GM18517 (cell line): ENCODE measurements around the gene LSM12.

Experiments
- ATAC-seq: cut with Tn5 transposase; IDR thresholded peaks from one replicate; pipeline ENCODE4 v1.9.1; 2021; ENCODE audit warnings: mild to moderate bottlenecking, moderate library complexity; ENCODE audit not compliant: unreplicated experiment

Gene LSM12

GRCh38 chr17:44095647-44096496, 29.4 kb upstream of the LSM12 start:
- ATAC-seq: no peak

GRCh38 chr17:44095388-44095646, 28.8 kb upstream of the LSM12 start:
- no peak for ATAC-seq

DNA sequence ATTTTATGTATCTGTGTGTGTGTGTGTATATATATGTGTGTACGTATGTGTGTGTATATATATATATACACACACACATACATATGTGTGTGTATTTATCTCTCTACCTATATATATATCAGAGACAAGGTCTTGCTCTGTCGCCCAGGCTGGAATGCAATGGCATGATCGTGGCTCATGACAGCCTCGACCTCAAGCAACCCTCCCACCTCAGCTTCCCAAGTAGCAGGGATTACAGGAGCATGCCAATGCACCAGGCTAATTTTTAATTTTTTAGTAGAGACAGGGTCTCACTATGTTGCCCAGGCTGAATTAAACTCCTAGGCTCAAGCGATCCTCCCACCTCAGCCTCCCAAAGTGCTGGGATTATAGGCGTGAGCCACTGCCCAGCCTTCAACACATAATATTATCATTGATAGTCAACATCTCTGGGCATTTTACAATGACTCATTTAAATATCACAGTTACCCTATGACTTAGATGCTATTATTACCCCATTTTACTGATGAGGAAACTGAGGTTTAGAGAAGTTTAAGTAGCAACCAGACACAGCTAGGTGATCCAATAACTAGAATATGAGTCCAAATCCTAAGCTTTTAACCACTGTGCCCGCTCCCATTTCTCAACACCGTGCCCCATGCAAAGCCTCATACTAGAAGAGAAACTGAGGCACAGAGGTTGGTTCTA, 28.4 kb upstream of the LSM12 start:
- no peak for ATAC-seq

DNA sequence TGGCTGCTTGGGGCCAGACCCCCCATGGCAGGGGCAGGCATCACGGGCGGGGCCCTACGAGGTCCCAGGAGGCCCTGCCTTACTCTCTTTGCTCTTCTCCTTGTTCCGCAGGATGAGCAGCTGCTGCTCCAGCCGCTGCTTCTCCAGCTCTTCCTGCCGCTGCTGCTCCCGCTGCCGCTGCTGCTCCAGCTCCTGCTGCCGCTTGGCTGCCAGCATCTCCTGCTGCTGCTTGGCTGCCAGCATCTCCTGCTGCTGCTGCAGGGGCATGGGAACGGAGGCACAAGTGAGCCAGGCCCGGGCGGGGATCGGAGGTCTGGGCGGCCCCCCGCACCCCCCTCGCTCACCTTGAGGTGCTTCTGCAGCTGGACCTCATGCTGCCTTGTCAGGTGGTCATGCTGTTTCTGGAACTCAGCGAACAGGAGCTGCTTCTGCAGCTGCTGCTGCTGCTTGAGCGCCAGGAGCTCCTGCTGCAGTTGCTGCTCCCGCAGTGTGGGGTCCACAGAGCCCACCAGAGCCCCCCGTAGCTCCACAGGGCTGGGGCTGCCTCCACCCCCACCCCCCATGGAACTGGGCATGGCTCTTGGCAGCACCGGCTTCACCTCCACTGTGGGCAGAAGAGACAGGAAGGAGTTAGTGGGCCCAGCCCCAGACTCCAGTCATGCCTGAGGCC, 26.9 kb upstream of the LSM12 start:
- no peak for ATAC-seq

- ATAC-seq: no peak
Observed at GRCh38 chr17:44092051-44092450, 25.6 kb upstream of the LSM12 start.

GRCh38 chr17:44091200-44091997, 24.9 kb upstream of the LSM12 start:
- ATAC-seq: no peak

GRCh38 chr17:44088254-44088653, 21.8 kb upstream of the LSM12 start:
- ATAC-seq: no peak

DNA sequence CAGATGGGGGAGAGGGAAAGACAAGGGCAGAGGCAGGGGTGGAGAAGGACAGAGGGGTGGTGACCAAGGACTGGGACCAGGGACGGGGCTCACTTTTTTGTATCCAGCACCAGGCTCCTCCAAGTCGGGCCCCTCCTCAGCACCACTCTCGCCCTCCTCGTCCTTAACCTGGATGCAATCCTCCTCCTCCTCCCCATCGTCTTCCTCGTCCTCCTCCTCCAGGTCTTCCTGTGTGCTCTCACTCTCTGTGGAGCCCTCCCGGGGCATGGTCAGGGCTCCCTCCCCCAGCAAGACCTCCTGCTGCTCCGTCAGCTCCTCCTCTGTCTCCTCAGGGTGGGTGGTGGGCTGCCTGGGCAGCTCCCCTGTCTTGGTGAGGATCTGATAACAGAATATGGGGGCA, 20.8 kb upstream of the LSM12 start:
- no peak for ATAC-seq

- ATAC-seq: no peak
Observed at GRCh38 chr17:44086364-44087311, 20.2 kb upstream of the LSM12 start.

GRCh38 chr17:44085908-44086307, 19.4 kb upstream of the LSM12 start:
- ATAC-seq: no peak

GRCh38 chr17:44084921-44085320, 18.4 kb upstream of the LSM12 start:
- ATAC-seq: no peak

DNA sequence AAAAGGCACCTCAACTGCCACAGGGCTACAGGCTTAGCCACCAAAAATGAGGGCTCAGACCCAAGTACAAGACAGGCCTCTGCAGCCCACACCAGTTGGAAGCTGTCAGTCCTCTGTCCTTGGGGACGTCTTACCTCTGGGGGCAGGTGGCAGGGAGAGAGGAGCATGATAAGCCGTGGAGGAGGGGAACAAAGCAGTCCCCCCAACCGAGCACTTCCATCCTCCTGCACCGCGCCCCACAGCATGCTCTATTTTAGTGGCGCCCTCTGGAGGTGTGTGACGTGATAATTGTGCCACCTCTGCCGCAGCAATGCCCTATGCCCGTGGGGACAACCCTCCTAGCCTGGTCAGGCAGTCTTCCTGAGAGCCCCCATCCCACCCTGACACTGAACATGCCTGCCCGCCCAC, 17.7 kb upstream of the LSM12 start:
- ATAC-seq: no peak

DNA sequence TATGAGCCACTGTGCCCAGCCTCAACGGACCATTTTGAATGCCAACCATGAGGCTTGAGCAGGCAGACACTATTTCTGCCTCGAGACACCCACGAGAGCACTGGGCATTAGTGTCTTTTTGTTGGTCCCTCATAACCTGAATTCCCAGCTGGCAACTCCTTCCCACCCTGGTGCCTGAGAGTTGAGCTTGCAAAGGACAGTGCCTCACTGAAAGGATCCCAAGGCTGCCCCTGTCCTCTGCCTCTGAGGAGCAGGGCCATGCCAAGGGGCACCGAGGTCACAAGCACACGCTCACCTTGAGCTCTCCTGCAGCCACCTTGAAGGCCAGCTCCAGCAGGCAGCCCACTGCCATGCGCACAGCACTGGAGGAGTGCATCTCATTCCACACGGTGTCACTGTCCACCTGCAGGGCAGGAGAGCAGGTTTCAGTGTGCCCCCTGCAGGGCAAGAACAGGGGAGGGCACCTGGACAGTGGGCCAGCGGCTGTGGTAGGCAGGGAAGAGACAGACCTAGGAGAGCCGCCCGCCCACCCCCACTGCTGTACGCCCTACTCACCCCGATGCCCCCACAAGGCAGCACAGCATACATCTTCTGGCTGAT, 16.9 kb upstream of the LSM12 start:
- no peak for ATAC-seq

DNA sequence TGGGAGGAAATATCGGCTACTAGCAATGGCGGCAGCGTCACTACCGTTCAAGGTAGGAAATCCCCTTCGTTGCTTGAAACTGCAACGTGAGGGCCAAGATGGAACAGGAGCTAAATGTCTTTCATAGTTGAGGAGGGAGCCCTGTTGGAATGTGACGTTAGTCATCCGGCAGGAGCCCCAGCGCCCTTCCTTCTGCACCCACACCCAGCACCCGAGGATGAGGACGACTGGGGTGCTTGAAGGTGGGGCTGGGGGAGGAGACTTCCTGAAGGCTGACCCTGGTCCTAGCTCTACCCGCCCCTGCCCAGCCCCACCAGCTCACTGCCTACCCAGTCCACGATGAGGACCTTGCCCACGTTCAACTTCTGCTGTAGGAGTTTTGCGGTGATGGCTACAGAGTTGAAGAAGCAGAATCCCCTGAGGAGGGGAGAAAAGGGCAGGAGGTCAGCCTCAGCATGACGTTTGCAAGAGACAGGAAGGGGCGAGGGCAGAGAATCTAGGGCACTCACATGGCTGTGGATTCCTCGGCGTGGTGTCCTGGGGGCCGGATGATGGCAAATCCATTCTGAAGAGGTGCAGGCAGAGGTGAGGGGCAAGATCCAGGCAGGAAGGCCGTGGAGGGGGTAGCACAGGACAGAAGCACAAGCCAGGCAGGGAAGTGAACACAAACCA, 15.9 kb upstream of the LSM12 start:
- ATAC-seq: no peak

DNA sequence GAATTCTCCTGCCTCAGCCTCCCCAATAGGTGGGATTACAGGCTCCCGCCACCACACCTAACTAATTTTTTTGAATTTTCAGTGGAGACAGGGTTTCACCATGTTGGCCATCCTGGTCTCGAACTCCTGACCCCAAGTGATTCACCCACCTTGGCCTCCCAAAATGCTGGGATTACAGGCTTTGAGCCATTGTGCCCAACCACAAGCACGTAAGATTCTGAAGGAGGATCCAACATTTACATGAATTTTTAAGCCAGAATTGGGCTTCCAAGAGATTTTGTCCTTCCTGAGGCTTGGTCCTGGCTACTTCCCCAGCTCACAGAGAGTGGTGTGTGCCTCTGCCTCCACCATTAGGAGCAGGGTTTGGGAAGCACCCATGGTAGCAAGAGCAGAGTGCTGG, 15.2 kb upstream of the LSM12 start:
- ATAC-seq: no peak

DNA sequence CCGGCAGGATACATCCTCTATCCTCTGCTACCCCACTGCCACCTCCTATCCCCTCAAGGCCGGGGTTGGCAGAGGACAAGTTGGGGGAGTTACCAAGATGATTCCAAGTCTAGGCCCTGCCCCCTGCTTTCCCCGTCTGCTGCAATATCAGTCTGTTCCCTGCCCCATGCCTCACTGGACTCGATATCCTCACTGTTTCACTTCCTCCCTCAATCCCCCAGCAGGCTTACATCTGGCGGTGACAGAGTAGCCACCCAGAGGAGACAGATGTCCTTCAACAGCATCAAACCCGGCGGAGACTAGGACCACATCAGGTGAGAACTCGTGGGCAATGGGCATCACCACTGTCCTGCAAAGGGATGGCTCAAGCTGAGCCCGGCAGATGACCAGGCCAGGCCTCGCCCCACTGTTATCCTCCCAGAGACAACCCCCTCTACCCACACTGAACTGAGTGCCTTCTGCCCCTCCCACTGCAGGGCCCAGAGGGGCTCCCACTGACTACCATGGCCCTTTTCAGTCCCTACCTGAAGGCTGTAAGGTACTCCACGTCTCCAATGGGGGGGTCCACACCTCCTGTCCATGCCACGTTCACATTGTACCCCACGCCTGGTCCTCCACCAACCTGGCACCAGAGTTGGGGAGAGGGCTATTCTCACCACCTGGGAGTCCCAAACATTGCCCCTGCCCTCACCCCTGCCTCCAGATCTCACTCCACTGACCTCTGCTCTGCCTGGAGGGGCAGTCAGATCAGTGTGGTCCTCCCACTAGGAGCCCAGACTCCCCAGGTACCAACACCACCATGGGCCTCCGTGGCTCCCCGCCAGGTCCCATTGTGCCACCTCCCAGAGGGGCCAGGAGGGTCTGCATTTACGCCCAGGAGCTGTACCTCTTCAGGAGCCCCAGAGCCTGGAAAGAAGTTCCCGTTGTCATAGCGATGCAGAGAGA, 13.7 kb upstream of the LSM12 start:
- no peak for ATAC-seq

DNA sequence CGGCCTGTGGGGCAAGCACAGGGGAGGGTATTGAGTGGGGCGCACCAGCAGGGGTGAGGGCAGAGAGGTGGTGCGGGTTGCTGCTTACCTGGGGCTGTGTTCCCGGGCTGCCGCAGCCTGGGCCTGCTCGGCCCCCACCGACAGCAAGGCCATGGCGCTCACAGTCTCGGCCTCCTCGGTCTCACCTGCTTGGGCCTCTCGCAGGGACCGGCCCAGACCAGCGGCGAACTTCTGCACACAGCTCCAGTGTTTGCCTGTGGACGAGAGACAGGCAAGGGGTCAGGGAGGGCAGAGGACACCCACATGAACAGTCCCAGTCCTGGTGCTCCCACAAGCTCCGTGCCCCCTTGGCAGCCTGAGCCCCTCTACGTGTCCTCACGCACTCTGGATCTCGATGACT, 11.9 kb upstream of the LSM12 start:
- ATAC-seq: no peak

GRCh38 chr17:44077595-44077909, 11.1 kb upstream of the LSM12 start:
- no peak for ATAC-seq
